Measurements from ENCODE around the gene DST.

Gene DST

DNA sequence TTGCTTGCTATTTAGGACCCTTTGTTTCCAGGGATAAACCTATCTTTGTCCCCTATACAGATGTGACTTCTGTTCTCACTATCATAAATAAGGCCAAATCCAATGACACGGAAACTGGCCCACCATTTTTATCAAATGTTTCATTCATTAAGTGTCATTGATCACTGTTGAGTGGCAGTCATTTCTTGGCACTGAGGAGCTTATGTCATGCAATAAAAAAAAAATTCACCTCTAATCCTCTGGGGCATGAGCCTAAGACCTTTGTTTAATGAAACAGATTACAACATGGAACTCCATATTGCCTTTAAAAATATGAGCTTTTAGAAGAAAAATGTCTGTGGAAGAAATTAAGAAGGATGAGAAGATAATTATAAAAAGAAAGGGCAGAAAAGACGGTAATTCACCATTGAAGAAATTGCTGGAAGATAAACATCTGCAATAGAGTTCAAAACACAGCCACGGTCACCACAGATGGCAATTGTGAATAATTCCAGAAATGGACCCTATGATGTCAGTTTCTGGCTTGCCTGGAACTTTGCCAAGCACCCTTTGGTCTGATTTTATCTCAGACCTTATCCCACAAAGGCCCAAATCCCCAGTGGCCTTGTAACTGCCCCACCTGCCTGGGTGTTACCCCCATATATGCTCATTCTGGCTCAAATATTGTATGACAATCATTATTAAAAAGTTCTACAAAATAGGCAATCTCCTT, 91.1 kb downstream of the DST start:
- no peak overlapping the region for H3K4me3 ChIP-seq (ENCODE audit: low read length)
- no peaks in the 10 kb centered on the region for H3K36me3 ChIP-seq (ENCODE audit: control insufficient read depth, insufficient read depth, low read length)
- H3K27ac ChIP-seq (ENCODE audit: low read depth, low read length) = peak overlapping the region; percentile 35
- H3K27me3 ChIP-seq (ENCODE audit: control insufficient read depth, insufficient read depth, low read length) = no peaks in the 10 kb centered on the region
- H3K4me1 ChIP-seq (ENCODE audit: control insufficient read depth, insufficient read depth, low read length) = peaks cover 34% of the 10 kb centered on the region
- H3K9ac ChIP-seq (ENCODE audit: low read length) = no peak overlapping the region

DNA sequence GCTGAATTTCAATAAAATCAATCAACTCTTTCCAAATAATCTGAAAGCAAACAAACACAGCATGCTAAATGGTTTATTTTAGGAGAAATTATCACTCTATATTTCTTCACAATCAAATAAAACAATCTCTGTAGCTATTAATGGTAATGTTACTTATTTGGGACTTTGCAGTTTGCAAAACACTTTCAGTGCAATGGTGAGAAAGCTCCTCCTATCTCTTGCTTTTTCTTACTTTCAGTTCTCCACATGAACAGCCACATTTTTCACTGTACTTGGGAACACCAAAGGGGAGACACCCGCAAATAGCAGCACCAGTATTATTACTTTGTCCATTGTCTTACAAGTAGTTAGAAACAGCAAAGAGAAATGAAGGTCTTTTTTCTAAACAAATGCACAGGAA, 92.4 kb downstream of the DST start:
- peak overlapping the region; percentile 53 for H3K27ac ChIP-seq (ENCODE audit: low read depth, low read length)
- no peak overlapping the region for H3K4me3 ChIP-seq (ENCODE audit: low read length)
- peaks cover 29% of the 10 kb centered on the region for H3K4me1 ChIP-seq (ENCODE audit: control insufficient read depth, insufficient read depth, low read length)
- no peak overlapping the region for H3K9ac ChIP-seq (ENCODE audit: low read length)
- no peaks in the 10 kb centered on the region for H3K36me3 ChIP-seq (ENCODE audit: control insufficient read depth, insufficient read depth, low read length)
- no peaks in the 10 kb centered on the region for H3K27me3 ChIP-seq (ENCODE audit: control insufficient read depth, insufficient read depth, low read length)

DNA sequence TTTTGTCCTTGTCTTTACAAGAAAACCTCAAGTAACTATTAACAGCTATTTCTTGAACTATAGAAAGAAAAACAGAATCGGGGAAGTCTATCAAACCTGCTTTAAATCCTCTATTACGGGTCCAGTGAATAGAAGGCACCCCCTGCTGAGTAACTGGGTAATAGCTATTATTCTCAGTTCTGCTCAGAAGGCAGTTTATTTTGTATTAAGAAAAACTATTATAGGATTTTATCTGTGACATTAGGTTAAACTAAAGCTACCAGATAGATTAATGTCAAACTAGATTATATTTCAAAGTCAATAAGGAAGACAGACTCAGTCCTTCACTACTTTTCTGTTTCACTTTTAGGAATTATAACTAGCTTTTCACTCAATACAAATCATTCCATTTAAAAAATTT, 93.7 kb downstream of the DST start:
- Histone ChIP-seq H3K27ac (ENCODE audit: low read depth, low read length) (peak overlapping the region; percentile 65), H3K9ac (ENCODE audit: low read length) (no peak overlapping the region), H3K4me1 (ENCODE audit: control insufficient read depth, insufficient read depth, low read length) (peaks cover 27% of the 10 kb centered on the region), H3K27me3 (ENCODE audit: control insufficient read depth, insufficient read depth, low read length) (no peaks in the 10 kb centered on the region), H3K36me3 (ENCODE audit: control insufficient read depth, insufficient read depth, low read length) (no peaks in the 10 kb centered on the region), H3K4me3 (ENCODE audit: low read length) (no peak overlapping the region)

DNA sequence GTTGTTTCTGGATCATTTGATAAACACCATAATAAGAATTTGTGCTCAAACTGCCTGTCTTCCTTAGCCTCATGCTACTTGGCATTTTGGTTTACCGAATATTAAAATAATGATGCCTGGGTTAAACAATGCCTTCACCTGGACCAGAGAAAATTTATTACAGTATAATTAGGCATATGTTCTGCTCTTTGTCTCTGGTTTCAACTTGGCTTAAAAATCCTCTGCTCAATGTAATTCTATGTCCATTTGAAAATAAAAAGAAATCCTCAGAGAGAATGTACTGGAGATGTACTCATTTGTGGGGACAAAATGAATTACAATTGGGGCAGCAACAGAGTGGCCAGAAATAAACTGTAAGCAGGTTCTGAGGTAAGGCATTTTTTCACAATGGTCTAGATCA, 95.0 kb downstream of the DST start:
- H3K27ac ChIP-seq (ENCODE audit: low read depth, low read length) = peak overlapping the region; percentile 53
- no peak overlapping the region for H3K4me3 ChIP-seq (ENCODE audit: low read length)
- H3K36me3 ChIP-seq (ENCODE audit: control insufficient read depth, insufficient read depth, low read length) = no peaks in the 10 kb centered on the region
- H3K27me3 ChIP-seq (ENCODE audit: control insufficient read depth, insufficient read depth, low read length) = no peaks in the 10 kb centered on the region
- peaks cover 32% of the 10 kb centered on the region for H3K4me1 ChIP-seq (ENCODE audit: control insufficient read depth, insufficient read depth, low read length)
- H3K9ac ChIP-seq (ENCODE audit: low read length) = no peak overlapping the region

DNA sequence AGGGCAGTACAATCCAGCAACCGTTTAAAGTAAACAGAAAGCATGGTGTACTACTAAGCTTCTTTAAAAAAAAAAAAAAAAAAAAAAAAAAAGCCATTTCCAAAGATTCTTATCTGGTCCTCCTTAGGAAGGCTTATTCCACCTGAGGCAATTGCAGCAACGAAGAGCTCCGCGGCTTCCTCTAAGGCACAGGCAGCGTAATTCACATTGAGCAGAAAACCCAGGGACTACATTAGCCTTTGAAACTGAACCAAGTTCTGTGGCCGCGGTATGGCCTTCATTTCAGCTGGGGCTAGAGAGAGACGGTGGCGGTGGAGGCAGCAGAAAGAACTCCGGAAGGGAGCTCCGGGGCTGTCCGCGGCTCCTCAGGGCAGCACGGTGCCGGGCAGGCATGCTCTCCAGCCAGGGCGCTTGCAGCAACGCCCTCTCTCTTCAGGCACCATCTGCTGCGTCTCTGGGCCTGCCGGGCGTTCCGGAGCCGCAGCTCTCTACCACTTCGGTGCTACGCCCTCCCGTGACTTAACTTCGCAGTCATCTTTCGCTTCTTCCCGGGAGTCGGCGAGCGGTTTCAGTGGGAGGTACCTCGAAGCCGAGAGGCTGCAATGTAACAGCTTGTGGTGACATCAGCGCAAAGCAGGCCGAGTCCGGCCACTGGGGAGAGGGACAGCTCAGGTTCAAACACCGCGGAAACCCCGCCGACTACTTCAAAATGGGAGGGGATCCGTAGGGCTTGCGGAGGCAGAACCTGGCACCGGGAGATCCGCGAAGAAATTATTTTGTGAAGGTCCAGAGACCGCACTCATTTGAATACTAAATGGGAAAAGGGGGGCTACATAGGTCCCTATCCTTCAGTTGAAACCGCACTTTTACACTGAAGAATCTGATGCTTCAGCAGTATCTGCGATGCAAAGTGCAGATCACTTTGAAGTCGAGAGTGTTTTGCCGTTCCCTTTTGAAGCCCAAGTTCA, 100.0 kb downstream of the DST start:
- Histone ChIP-seq H3K4me1 (ENCODE audit: control insufficient read depth, insufficient read depth, low read length) (peaks cover 19% of the 10 kb centered on the region), H3K27me3 (ENCODE audit: control insufficient read depth, insufficient read depth, low read length) (no peaks in the 10 kb centered on the region), H3K27ac (ENCODE audit: low read depth, low read length) (peak overlapping the region; percentile 94), H3K36me3 (ENCODE audit: control insufficient read depth, insufficient read depth, low read length) (no peaks in the 10 kb centered on the region), H3K4me3 (ENCODE audit: low read length) (peak overlapping the region; percentile 84), H3K9ac (ENCODE audit: low read length) (peak overlapping the region; percentile 82)

DNA sequence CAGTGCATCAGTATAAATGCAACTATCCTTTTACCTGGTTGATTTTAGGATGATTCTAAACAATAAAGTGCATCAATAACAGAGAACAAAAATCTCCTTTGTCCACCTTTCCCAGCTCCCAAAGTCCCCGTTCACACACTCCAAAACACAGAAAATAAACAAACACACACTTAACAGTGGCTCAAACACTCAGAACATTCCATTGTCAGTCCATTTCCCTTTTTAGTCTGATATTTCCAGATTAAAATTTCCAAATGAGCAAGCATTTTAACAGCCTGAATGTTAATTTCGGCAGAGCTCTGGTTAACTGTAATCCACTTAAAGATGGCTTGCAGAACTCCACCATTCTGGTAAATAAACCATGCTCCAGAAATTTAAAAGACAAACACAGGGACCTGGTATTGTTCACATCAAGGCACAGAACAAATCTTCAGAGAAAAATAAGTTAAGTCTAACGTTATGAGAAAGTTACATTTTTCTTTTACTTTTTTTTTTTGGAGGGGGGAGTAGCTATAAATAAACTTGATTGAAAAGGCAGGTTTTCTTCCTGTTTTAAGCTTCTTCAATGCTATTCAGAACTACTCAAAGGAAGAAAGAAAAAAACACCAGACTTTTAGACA, 100.8 kb downstream of the DST start:
- Histone ChIP-seq H3K36me3 (ENCODE audit: control insufficient read depth, insufficient read depth, low read length) (no peaks in the 10 kb centered on the region), H3K4me1 (ENCODE audit: control insufficient read depth, insufficient read depth, low read length) (peaks cover 20% of the 10 kb centered on the region), H3K9ac (ENCODE audit: low read length) (peak overlapping the region; percentile 28), H3K4me3 (ENCODE audit: low read length) (peak overlapping the region; percentile 84), H3K27ac (ENCODE audit: low read depth, low read length) (peak overlapping the region; percentile 94), H3K27me3 (ENCODE audit: control insufficient read depth, insufficient read depth, low read length) (no peaks in the 10 kb centered on the region)

DNA sequence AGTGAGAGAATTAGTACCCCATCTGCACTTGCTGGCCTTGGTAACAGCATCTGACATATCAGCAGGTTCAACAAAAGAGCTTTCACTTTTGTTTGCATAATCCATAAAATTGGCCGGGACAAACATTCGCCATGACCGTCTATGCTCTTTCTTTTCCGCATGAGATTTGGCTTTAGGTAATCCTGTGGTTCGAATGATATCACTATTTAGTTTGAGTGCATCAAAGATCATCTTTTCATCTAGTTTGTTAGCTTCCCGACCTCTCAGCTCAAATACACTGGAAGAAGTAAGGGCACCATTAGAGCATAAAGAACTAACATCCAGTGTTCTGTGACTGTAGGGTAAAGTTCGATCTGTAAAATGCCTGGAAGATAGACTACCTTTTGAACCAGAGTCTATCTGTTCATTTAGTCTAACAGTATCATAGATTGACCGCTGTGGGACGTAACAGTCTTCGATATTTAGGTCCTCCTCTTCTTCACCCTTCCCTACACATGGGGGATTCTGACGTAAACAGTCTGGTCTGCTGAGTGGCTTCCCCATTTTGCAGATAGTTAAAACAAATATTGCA, 101.6 kb downstream of the DST start:
- peak overlapping the region; percentile 42 for H3K9ac ChIP-seq (ENCODE audit: low read length)
- H3K27me3 ChIP-seq (ENCODE audit: control insufficient read depth, insufficient read depth, low read length) = no peaks in the 10 kb centered on the region

DNA sequence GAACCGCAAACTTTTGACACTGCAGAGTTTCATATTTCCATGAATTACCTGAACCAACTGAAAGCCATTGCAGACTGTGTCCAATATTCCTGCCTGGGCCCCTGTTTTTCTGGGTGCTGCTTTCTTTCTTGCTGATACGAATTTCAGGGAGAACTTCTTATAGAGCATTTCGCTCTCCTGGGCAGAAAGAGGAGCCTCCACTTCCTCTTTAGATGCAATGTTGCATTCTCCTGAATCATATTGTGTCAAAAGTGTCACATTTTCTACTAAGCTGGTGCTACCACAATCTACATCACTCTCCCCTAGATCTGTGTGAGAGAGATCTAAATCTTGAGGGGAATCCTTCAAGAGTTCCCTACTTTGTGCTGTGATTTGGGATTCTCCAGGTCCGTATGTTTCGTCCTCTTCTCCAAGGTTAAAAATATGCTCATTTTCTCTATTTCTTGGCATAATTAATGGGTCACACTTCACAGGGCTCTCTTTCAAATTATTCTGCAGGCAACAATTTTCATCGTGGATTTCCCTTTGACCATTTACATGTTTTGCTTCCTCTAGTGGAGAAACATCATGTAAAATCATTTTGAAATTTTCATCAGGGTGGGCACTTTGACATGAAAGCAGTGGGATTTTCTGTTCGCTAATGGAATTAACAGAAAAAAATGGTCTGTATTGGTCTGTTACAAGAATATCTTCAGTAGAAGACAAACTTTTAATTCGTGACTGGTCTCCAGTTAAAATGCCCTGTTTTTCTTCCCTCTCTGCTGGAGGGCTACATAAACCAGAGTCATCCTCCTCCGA, 102.3 kb downstream of the DST start:
- no peaks in the 10 kb centered on the region for H3K27me3 ChIP-seq (ENCODE audit: control insufficient read depth, insufficient read depth, low read length)
- peaks cover 27% of the 10 kb centered on the region for H3K4me1 ChIP-seq (ENCODE audit: control insufficient read depth, insufficient read depth, low read length)
- peak overlapping the region; percentile 94 for H3K27ac ChIP-seq (ENCODE audit: low read depth, low read length)
- H3K9ac ChIP-seq (ENCODE audit: low read length) = no peak overlapping the region
- peaks cover 8% of the 10 kb centered on the region for H3K36me3 ChIP-seq (ENCODE audit: control insufficient read depth, insufficient read depth, low read length)
- peak overlapping the region; percentile 84 for H3K4me3 ChIP-seq (ENCODE audit: low read length)

More for the DNA sequence above, 101.6 kb downstream of the DST start:
- H3K27ac ChIP-seq (ENCODE audit: low read depth, low read length) = peak overlapping the region; percentile 94
- H3K4me1 ChIP-seq (ENCODE audit: control insufficient read depth, insufficient read depth, low read length) = peaks cover 22% of the 10 kb centered on the region
- peaks cover 5% of the 10 kb centered on the region for H3K36me3 ChIP-seq (ENCODE audit: control insufficient read depth, insufficient read depth, low read length)
- peak overlapping the region; percentile 84 for H3K4me3 ChIP-seq (ENCODE audit: low read length)

DNA sequence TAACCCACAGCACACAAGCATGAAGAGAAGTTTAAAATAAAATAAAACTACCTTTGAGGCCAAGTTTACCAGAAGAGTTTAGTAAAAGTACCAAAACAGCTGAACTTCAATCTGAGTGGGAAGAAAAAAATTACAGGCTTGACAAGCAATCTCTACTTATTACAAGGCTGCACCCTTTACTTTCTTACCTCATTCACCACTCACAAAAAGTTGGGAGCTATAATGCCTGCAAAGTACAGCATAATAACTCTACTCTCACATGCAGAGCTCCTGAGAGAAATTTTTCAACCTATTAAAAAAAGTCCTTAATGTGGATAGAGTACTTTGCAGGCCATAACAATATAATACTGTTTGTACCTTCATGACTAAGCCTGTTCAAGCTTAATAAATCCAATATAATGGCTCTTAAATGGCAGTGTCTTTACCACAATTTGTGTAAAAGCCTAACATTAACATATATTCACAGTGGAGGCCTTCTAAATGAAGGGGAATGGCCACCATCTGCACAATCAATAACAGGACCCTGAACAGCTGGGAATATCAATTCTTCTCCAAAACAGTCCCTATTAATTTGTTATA, 103.1 kb downstream of the DST start:
- H3K27me3 ChIP-seq (ENCODE audit: control insufficient read depth, insufficient read depth, low read length) = no peaks in the 10 kb centered on the region
- peak overlapping the region; percentile 84 for H3K4me3 ChIP-seq (ENCODE audit: low read length)
- H3K36me3 ChIP-seq (ENCODE audit: control insufficient read depth, insufficient read depth, low read length) = peaks cover 10% of the 10 kb centered on the region
- peak overlapping the region; percentile 94 for H3K27ac ChIP-seq (ENCODE audit: low read depth, low read length)
- peaks cover 33% of the 10 kb centered on the region for H3K4me1 ChIP-seq (ENCODE audit: control insufficient read depth, insufficient read depth, low read length)
- H3K9ac ChIP-seq (ENCODE audit: low read length) = no peak overlapping the region

DNA sequence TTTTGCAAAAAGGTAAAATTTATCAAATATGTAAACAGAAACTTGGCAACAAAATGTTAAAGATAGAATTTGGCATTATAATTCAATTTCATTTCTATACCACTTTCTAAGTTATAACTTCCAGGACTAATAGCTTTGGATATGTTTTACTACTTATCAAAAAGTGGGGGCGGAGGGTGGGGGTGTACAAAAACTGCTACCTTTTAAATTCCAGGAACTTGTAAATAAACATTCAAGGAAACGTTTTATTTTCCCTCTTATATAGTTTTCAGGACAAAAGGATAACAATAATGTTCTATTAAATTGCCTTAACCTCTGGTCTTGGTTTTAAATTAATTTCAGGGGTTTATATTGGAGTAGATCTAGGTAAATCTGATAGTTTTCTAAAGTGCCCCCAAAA, 103.8 kb downstream of the DST start:
- H3K4me3 ChIP-seq (ENCODE audit: low read length) = peak overlapping the region; percentile 84
- H3K4me1 ChIP-seq (ENCODE audit: control insufficient read depth, insufficient read depth, low read length) = peaks cover 31% of the 10 kb centered on the region
- H3K9ac ChIP-seq (ENCODE audit: low read length) = no peak overlapping the region
- peak overlapping the region; percentile 94 for H3K27ac ChIP-seq (ENCODE audit: low read depth, low read length)
- no peaks in the 10 kb centered on the region for H3K27me3 ChIP-seq (ENCODE audit: control insufficient read depth, insufficient read depth, low read length)
- peaks cover 12% of the 10 kb centered on the region for H3K36me3 ChIP-seq (ENCODE audit: control insufficient read depth, insufficient read depth, low read length)

DNA sequence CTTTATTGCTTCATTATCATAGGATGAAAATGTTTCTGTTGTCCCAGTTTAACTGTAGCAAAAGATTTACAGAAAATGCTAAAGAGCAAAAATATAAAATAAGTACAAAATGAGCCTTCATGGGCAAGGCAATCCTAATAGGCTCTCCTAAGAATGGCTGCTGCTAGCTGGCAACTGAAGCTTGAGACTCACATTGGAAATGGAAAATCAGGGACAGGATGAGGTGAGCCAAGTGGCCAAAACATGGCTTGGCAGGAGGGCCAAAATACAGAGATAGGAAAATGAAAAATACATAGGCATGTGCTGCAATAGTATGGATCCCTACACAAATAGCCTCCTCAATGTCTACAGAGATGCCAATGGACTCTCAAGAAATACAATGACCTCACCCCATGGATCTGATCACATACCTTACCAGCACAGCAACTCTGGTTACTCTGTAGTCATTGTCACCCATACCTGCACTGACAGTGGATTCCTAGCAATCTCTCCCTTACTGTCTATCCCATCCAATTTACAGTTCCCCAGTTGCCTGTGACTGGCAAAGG, 105.4 kb downstream of the DST start:
- no peak overlapping the region for H3K9ac ChIP-seq (ENCODE audit: low read length)
- peaks cover 12% of the 10 kb centered on the region for H3K36me3 ChIP-seq (ENCODE audit: control insufficient read depth, insufficient read depth, low read length)
- H3K4me1 ChIP-seq (ENCODE audit: control insufficient read depth, insufficient read depth, low read length) = peaks cover 34% of the 10 kb centered on the region
- H3K27ac ChIP-seq (ENCODE audit: low read depth, low read length) = no peak overlapping the region
- H3K27me3 ChIP-seq (ENCODE audit: control insufficient read depth, insufficient read depth, low read length) = no peaks in the 10 kb centered on the region
- H3K4me3 ChIP-seq (ENCODE audit: low read length) = peak overlapping the region; percentile 53

All from rectal smooth muscle tissue (tissue), 1 donor.